GM10266 (cell line): ENCODE measurements around the gene DENND11.

ENCODE experiments used
- DNase-seq: peaks from one replicate; pipeline ENCODE4 v3.0.0; 2012; ENCODE audit errors: extremely low spot score
- TF ChIP-seq, protein P1 (sequence below): IDR thresholded peaks from 2 replicates; pipeline ENCODE4 v1.5.1; 2012; ENCODE audit warnings: mild to moderate bottlenecking, low read depth; ENCODE audit not compliant: control insufficient read depth, insufficient read depth; ENCODE audit errors: missing control alignments

DENND11 gene

DNA sequence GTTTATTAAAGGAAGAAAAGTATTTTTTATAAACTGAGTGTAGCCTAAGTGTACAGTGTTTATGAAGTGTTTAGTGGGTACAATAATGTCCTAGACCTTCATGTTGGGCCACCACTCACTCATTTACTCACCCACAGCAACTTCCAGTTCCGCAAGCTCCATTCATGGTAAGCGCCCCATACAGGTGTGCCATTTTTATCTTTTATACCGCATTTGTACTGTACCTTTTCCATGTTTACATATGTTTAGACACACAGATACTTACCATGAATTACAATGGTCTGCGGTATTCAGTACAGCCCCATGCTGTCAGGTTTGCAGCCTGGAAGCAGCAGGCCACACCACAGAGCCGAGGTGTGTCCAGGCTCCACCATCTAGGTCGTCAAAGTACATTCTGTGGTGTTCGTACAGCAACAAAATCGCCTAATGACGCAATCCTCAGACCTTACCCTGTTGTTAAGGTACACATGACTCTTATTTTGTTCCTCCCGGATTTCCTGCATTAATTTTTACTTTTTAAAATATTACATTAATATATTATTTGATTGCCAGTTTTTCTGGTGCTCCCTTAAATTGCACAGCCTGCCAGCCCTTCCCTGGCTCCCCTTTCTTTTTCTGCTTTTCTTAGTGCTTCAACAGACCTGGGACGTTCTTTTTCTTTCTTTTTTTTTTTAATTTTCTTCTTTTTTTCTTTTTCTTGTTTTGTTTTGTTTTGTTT lies 35.3 kb upstream of the DENND11 start:
- no peak for DNase-seq
- TF ChIP-seq, protein P1, sequence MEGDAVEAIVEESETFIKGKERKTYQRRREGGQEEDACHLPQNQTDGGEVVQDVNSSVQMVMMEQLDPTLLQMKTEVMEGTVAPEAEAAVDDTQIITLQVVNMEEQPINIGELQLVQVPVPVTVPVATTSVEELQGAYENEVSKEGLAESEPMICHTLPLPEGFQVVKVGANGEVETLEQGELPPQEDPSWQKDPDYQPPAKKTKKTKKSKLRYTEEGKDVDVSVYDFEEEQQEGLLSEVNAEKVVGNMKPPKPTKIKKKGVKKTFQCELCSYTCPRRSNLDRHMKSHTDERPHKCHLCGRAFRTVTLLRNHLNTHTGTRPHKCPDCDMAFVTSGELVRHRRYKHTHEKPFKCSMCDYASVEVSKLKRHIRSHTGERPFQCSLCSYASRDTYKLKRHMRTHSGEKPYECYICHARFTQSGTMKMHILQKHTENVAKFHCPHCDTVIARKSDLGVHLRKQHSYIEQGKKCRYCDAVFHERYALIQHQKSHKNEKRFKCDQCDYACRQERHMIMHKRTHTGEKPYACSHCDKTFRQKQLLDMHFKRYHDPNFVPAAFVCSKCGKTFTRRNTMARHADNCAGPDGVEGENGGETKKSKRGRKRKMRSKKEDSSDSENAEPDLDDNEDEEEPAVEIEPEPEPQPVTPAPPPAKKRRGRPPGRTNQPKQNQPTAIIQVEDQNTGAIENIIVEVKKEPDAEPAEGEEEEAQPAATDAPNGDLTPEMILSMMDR, result no peak

DNA sequence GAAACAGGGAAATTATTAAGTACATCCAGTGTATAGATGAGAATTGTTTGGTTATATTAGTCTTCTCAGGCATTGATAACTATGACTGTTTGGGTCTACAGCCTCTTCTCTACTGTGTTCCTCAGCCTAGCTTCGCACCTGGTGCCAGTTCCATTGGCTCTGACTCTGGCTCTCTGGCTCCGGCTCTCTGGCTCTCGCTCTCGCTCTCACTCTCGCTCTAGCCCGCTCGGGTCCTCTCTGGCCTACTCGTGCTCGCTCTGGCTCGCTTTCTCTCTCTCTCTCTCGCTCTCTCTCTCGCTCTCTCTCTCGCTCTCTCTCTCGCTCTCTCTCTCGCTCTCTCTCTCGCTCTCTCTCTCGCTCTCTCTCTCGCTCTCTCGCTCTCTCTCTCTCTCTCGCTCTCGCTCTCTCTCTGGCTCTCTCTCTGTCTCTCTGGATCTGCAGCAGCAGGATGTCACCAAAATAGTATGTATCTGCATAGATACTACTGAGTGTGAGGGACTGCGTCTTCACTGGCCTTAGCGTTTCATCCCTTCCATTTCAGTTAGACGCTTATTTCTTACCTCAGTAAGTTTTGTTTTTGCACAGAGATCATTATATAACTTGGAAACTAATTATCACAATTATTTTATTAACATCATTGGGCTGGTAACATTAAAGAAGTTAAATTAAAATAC lies 29.6 kb upstream of the DENND11 start:
- DNase-seq, result no peak
- TF ChIP-seq, protein P1, result no peak

DNA sequence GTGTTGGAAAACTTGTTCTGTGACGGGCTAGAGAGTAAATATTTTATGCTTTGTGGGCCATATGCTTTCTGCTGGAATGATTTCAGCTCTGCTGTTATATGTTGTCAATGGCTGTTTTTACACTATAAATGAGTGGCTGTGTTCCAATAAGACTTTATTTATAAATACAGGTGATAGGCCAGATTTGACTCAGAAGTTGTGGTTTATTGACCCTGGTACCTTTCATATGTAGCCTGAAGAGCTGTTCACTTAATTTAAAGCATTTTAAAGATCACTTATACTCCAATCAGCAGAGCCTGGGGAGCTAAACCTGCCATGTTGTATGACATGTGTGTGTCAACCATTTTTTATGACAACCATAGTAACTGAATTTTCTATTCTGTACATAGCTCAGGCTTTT lies 27.1 kb upstream of the DENND11 start:
- TF ChIP-seq, protein P1, result no peak
- no peak for DNase-seq

DNA sequence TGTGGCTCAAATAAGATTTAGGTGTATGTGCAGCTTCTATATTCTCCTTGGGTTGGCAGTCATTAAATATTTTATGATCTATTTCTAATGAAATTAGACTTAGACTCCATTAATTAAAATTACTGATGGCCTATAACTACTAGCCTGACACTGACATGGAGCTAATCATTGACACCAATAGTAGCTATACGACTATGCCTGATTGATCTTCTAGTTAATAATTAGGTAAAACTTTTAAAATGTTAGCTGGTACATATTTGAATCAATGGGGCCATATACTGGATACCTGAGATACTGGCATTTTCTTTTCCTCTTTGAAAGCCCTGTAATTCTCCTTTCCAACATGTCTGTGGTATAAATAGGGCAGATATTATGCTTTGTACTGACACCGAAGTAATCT lies 20.6 kb upstream of the DENND11 start:
- DNase-seq, result no peak
- TF ChIP-seq, protein P1, result no peak

DNA sequence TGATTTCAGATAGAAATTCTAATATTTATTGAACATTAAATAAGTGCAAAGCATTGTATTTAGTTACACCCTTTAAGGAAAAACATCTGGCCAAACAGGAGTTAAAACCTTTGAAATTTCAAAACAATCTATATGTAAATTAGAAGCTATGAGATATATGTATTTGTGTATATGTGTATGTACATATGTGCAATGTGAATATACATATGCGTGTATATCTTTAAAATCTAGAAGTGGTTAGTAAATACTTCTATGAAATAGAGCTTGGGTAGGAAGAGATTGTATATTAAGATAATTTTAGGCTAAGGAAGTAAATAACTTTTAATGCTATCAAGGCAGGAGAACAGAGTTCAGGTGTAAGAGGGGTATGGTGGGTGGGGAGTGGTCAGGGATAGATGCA lies 15.5 kb upstream of the DENND11 start:
- TF ChIP-seq, protein P1, result no peak
- no peak for DNase-seq

DNA sequence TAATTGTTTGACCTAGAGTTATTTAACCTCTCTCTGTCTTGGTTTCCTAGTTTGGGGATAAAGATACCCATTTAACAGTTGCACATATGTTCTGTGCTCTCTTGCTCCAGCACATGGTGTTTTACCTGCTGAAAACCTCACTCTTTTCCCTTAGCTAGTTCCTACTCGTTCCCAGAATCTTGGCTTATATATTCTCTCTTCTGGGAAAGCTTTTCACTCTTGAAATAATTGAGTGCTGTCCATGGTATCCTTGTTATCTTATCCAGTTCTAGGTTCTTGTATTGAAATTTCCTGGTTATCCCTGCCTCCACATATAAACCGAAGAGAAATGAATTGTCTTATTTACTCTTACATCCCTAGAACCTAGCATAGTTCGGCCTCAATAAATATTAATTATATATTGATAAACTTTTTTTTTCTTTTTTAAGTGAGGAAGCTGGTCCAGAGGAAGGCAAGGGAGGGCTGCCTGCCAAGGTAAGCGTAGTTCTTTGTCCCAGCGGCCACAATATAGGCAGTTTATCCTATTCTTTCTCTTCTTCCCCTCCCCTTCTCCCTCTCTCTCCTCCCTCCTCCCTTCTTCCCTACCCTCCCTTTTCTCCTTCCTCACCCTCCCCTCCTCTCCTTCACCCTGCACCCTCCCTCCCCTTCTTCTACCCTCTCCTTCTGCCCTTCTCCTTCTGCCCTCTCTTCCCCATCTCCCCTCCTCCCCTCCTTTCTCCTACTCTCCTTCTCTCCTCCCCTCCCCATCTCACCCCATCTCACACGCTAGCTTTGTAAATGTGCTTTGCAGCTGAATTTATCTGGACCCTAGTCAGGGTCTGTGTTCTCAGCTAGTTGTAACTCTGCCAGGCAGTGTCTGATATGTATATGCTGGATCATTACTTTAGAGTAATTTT lies 14.1 kb upstream of the DENND11 start:
- DNase-seq, result no peak
- TF ChIP-seq, protein P1, result no peak
